CD14-positive monocyte (primary cell): ENCODE data around the gene KIRREL3. TPM values are rescaled to one million over a fixed set of nuclear protein-coding genes. Genes with fewer than 3 reads are reported as not detected.

Experiments
- DNase-seq, 3 donors: peaks; one replicate each; pipeline ENCODE4 v3.0.0-alpha.2; 2011 to 2022
- H2AFZ ChIP-seq: 2 replicates; pipeline ENCODE4 v1.6.0; 2012; ENCODE audit warnings: mild to moderate bottlenecking, low read depth, low read length, inconsistent platforms; ENCODE audit not compliant: insufficient read depth, poor library complexity, severe bottlenecking
- H3K27ac ChIP-seq, 2 donors: 1 replicate in 1 of 2; 2 replicates in 1 of 2; pipeline ENCODE4 v1.5.1; 2012 to 2013; ENCODE audit warnings: low read length in 2 of 2, control low read depth in 1 of 2, inconsistent platforms in 1 of 2, low read depth in 1 of 2, mild to moderate bottlenecking in 1 of 2
- H3K27me3 ChIP-seq, 2 donors: one replicate each; pipeline versions ENCODE4 v1.6.0 to v1.6.1; 2011 to 2013; ENCODE audit warnings: low read length in 2 of 2; ENCODE audit not compliant: control insufficient read depth in 2 of 2, insufficient read depth in 2 of 2
- H3K36me3 ChIP-seq, 2 donors: replicated peaks in 1 of 2; 1 replicate in 1 of 2; 2 replicates in 1 of 2; pipeline versions ENCODE4 v1.5.1 to v1.6.1; 2012 to 2013; ENCODE audit warnings: low read length in 2 of 2, control low read depth in 1 of 2, inconsistent platforms in 1 of 2, mild to moderate bottlenecking in 1 of 2; ENCODE audit not compliant: insufficient read depth in 2 of 2, control insufficient read depth in 1 of 2
- H3K4me1 ChIP-seq, 2 donors: 1 replicate in 1 of 2; 2 replicates in 1 of 2; pipeline versions ENCODE4 v1.5.1 to v1.6.1; 2012 to 2013; ENCODE audit warnings: low read length in 2 of 2, control low read depth in 1 of 2, inconsistent platforms in 1 of 2, mild to moderate bottlenecking in 1 of 2, moderate library complexity in 1 of 2; ENCODE audit not compliant: insufficient read depth in 2 of 2, control insufficient read depth in 1 of 2
- H3K4me2 ChIP-seq: replicated peaks from 2 replicates; pipeline ENCODE3; 2012; ENCODE audit warnings: low read length, moderate library complexity, mild to moderate bottlenecking; ENCODE audit not compliant: poor library complexity, severe bottlenecking; ENCODE audit errors: extremely low read depth
- H3K4me3 ChIP-seq, 3 experiments: fragments of 200-600 bp in 1 of 3; sonication (generic) in 1 of 3; replicated peaks in 1 of 3; 1 replicate in 2 of 3; 2 replicates in 1 of 3; pipeline ENCODE4 v1.5.1; 2011 to 2013; ENCODE audit warnings: low read length in 3 of 3, mild to moderate bottlenecking in 3 of 3, control low read depth in 2 of 3, low read depth in 2 of 3, inconsistent platforms in 1 of 3, moderate library complexity in 1 of 3
- H3K79me2 ChIP-seq: 2 replicates; pipeline ENCODE4 v1.6.0; 2012; ENCODE audit warnings: mild to moderate bottlenecking, control low read depth, inconsistent platforms, low read length, moderate library complexity; ENCODE audit not compliant: insufficient read depth
- H3K9ac ChIP-seq: 2 replicates; pipeline ENCODE4 v1.6.0; 2017; ENCODE audit warnings: low read length, mild to moderate bottlenecking; ENCODE audit not compliant: insufficient read depth, poor library complexity, severe bottlenecking
- H3K9me3 ChIP-seq, 2 donors: replicated peaks in 1 of 2; 1 replicate in 1 of 2; 2 replicates in 1 of 2; pipeline versions ENCODE4 v1.5.1 to v1.6.1; 2012 to 2013; ENCODE audit warnings: low read length in 2 of 2, control low read depth in 1 of 2; ENCODE audit not compliant: control insufficient read depth in 1 of 2, insufficient read depth in 1 of 2
- H4K20me1 ChIP-seq: 2 replicates; pipeline ENCODE4 v1.6.0; 2012; ENCODE audit warnings: mild to moderate bottlenecking, low read length, control low read depth, moderate library complexity; ENCODE audit not compliant: insufficient read depth
- H3K27ac Mint-ChIP-seq, 7 donors: one replicate each; pipeline ENCODE4 v1.8.0; 2020; ENCODE audit warnings: mild to moderate bottlenecking in 7 of 7, mixed read lengths in 7 of 7, moderate library complexity in 6 of 7, inconsistent platforms in 2 of 7
- H3K27me3 Mint-ChIP-seq, 3 donors: one replicate each; pipeline ENCODE4 v1.8.0; 2021 to 2022; ENCODE audit warnings: low read depth in 3 of 3, mild to moderate bottlenecking in 3 of 3, mixed read lengths in 3 of 3, moderate library complexity in 3 of 3, inconsistent platforms in 1 of 3
- H3K36me3 Mint-ChIP-seq, 2 donors: one replicate each; pipeline ENCODE4 v1.8.0; 2020; ENCODE audit warnings: mixed read lengths in 2 of 2, inconsistent platforms in 1 of 2, mild to moderate bottlenecking in 1 of 2
- H3K4me1 Mint-ChIP-seq: one replicate; pipeline ENCODE4 v1.8.0; 2020; ENCODE audit warnings: mild to moderate bottlenecking, mixed read lengths
- H3K4me3 Mint-ChIP-seq, 2 donors: one replicate each; pipeline ENCODE4 v1.8.0; 2020; ENCODE audit warnings: mild to moderate bottlenecking in 2 of 2, mixed read lengths in 2 of 2, moderate library complexity in 1 of 2
- H3K9me3 Mint-ChIP-seq, 7 donors: one replicate each; pipeline ENCODE4 v1.8.0; 2020 to 2022; ENCODE audit warnings: mixed read lengths in 7 of 7, mild to moderate bottlenecking in 6 of 7, moderate library complexity in 6 of 7, inconsistent platforms in 2 of 7
- CTCF ChIP-seq: fragments of 200-600 bp; IDR thresholded peaks from one replicate; pipeline ENCODE4 v1.8.0; 2022; ENCODE audit warnings: antibody characterized with exemption, mild to moderate bottlenecking
- WGBS: methylation state at CpG from one replicate; pipeline ENCODE4 v1.1.5; 2013; ENCODE audit warnings: missing lambda C conversion rate; ENCODE audit not compliant: insufficient coverage; 5-methylcytosine and 5-hydroxymethylcytosine counted together
- intact Hi-C, 2 donors: fragments of 100-400 bp; cut with micrococcal nuclease; formaldehyde crosslinking; loops; one replicate each; pipeline versions ENCODE4 v1.15.0 to v1.15.1; 2023
- polyA plus RNA-seq, 3 donors: library from polyadenylated mRNA; depleted of rRNA in 1 of 3; unstranded in 2 of 3; stranded (reverse) in 1 of 3; fragments of 300-500 nt in 2 of 3; fragments of >200 nt in 1 of 3; fragmentation: Illumina TruSeq in 2 of 3; gene quantifications; 1 replicate in 2 of 3; 2 replicates in 1 of 3; pipeline ENCODE4 v1.2.3, GENCODE V29; 2012 to 2021

Gene KIRREL3
- polyA plus RNA-seq, 3 donors, result not detected

GRCh38 chr11:126704096-126704495 lies 296.5 kb downstream of the KIRREL3 start:
- Histone ChIP-seq H3K4me3 (no peak overlapping the region), H2AFZ (no peak overlapping the region), H3K4me1 (no peaks in the 10 kb centered on the region), H3K36me3 (no peaks in the 10 kb centered on the region), H3K27ac (no peak overlapping the region), H3K4me2 (no peak overlapping the region), H3K79me2 (no peaks in the 10 kb centered on the region), H3K27me3 (no peaks in the 10 kb centered on the region), H3K9ac (no peak overlapping the region), H3K9me3 (no peaks in the 10 kb centered on the region), H4K20me1 (no peaks in the 10 kb centered on the region)
- Mint-ChIP-seq H3K9me3 (peaks cover 0 to 3% (median 0%) of the 10 kb centered on the region in 7 donors), H3K4me1 (no peaks in the 10 kb centered on the region), H3K36me3 (no peaks in the 10 kb centered on the region), H3K27ac (no peak overlapping the region), H3K4me3 (no peak overlapping the region), H3K27me3 (peaks cover 4 to 11% (median 9%) of the 10 kb centered on the region in 3 donors)
- intact Hi-C loops, result no loop called here
- TF ChIP-seq CTCF, result no peak
- WGBS, result 57% methylated on average over 2 of the region's 2 CpGs
- DNase-seq, result no peak

- Histone ChIP-seq H3K9ac (no peak overlapping the region), H3K36me3 (no peaks in the 10 kb centered on the region), H3K27ac (no peak overlapping the region), H2AFZ (no peak overlapping the region), H3K4me2 (no peak overlapping the region), H3K79me2 (no peaks in the 10 kb centered on the region), H3K4me1 (no peaks in the 10 kb centered on the region), H3K27me3 (no peaks in the 10 kb centered on the region), H3K9me3 (no peaks in the 10 kb centered on the region), H3K4me3 (no peak overlapping the region), H4K20me1 (no peaks in the 10 kb centered on the region)
- H3K4me3 Mint-ChIP-seq, result no peak overlapping the region
- no peak for TF ChIP-seq CTCF
- no peak for DNase-seq
- intact Hi-C loops, result no loop called here
- peaks cover 4 to 9% (median 9%) of the 10 kb centered on the region in 3 donors for H3K27me3 Mint-ChIP-seq
- no peaks in the 10 kb centered on the region for H3K36me3 Mint-ChIP-seq
- peaks cover 0 to 3% (median 0%) of the 10 kb centered on the region in 7 donors for H3K9me3 Mint-ChIP-seq
- 90% methylated on average over 2 of the region's 4 CpGs for WGBS
- H3K4me1 Mint-ChIP-seq, result no peaks in the 10 kb centered on the region
- H3K27ac Mint-ChIP-seq, result no peak overlapping the region
These were observed 296.9 kb downstream of the KIRREL3 start for GRCh38 chr11:126703662-126704061.
